PC-3 (cell line): Measurements from ENCODE around the gene NUFIP1.

ENCODE experiments used
- EZH2 ChIP-seq: fragments of 300-600 bp; sonication (generic); IDR thresholded peaks from one replicate; pipeline ENCODE4 v1.6.1; 2017; ENCODE audit warnings: antibody characterized with exemption, mild to moderate bottlenecking, low read length; ENCODE audit not compliant: unreplicated experiment
- TF ChIP-seq, protein P1 (sequence below): fragments of 300-600 bp; sonication (generic); conservative IDR thresholded peaks from 2 replicates; pipeline ENCODE4 v1.5.1; 2017; ENCODE audit warnings: antibody characterized with exemption, low read depth, mild to moderate bottlenecking, low read length

DNA sequence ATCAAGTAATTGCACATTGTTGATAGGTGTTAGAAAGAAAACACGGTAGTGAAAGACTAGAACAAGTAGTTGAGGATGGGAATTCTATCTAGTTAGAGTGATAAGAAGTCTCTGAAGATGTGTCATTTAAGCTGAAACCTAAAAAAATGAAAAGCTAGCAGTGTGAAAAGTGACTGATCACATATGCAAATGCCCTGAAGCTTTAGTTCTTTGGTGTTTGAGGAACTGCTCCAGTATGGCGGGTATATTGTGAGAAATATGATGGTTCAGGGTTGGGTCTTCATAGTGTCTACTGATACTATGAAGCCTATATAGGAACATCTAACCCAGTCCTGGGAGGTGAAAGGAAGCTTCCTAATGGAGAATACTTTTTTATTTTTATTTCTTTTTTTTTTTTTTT lies 45.1 kb upstream of the NUFIP1 start:
- TF ChIP-seq EZH2: no peak
- TF ChIP-seq, protein P1, sequence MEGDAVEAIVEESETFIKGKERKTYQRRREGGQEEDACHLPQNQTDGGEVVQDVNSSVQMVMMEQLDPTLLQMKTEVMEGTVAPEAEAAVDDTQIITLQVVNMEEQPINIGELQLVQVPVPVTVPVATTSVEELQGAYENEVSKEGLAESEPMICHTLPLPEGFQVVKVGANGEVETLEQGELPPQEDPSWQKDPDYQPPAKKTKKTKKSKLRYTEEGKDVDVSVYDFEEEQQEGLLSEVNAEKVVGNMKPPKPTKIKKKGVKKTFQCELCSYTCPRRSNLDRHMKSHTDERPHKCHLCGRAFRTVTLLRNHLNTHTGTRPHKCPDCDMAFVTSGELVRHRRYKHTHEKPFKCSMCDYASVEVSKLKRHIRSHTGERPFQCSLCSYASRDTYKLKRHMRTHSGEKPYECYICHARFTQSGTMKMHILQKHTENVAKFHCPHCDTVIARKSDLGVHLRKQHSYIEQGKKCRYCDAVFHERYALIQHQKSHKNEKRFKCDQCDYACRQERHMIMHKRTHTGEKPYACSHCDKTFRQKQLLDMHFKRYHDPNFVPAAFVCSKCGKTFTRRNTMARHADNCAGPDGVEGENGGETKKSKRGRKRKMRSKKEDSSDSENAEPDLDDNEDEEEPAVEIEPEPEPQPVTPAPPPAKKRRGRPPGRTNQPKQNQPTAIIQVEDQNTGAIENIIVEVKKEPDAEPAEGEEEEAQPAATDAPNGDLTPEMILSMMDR: no peak
